Measurements from ENCODE around the gene TGFBR3L. TPM values are rescaled to one million over a fixed set of nuclear protein-coding genes. Genes with fewer than 3 reads are reported as not detected.

The TGFBR3L gene
- total RNA-seq, 2 experiments from 2014 or later: 0.13 to 0.61 TPM

DNA sequence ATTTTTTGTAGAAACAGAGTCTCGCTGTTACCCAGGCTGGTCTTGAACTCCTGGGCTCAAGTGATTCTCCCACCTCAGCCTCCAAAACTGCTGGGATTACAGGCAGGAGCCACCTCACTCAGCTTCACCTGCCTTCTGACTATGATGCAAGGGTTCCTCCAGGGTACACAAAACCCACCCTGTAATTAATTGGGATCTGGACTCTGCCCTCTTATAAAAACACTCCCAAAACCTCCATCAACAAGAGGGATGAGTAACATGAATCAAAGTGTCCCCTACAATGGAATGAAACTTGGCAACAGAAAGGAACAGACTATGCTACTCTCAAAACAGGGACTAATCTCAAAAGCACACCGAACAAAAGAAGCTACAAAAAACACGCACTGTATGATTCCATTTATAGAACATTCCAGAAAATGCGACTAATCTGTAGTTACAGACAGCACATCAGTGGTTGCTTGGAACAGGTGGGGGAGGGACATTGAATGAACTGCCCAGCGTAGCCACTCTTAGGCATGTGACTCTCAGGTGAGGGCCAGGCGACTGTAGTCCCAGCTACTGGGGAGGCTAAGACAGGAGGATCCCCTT, 37.3 kb upstream of the TGFBR3L start:
- Histone ChIP-seq H3K4me1 (ENCODE audit: insufficient read depth, low read length, poor library complexity, severe bottlenecking) (peaks cover 2% of the 10 kb centered on the region), H3K9me3 (ENCODE audit: low read length) (no peaks in the 10 kb centered on the region), H3K4me3 (ENCODE audit: low read depth, low read length, poor library complexity, severe bottlenecking) (no peak overlapping the region), H2AFZ (ENCODE audit: low read length) (no peak overlapping the region), H3K9me2 (ENCODE audit: insufficient read depth, low read length) (no peaks in the 10 kb centered on the region), H3K79me2 (ENCODE audit: insufficient read depth, low read depth, low read length) (no peaks in the 10 kb centered on the region), H3K27ac (ENCODE audit: low read depth, low read length, poor library complexity, severe bottlenecking) (no peak overlapping the region), H4K20me1 (ENCODE audit: insufficient read depth, low read length) (no peaks in the 10 kb centered on the region), H3K4me2 (ENCODE audit: low read length) (no peak overlapping the region), H3K36me3 (ENCODE audit: insufficient read depth, low read length) (no peaks in the 10 kb centered on the region)
- intact Hi-C loops (cut with micrococcal nuclease; ENCODE audit: unreplicated experiment): no loop called here
- no TSS peak for BruUV-seq (replicated peaks)
- TF ChIP-seq, protein P1, sequence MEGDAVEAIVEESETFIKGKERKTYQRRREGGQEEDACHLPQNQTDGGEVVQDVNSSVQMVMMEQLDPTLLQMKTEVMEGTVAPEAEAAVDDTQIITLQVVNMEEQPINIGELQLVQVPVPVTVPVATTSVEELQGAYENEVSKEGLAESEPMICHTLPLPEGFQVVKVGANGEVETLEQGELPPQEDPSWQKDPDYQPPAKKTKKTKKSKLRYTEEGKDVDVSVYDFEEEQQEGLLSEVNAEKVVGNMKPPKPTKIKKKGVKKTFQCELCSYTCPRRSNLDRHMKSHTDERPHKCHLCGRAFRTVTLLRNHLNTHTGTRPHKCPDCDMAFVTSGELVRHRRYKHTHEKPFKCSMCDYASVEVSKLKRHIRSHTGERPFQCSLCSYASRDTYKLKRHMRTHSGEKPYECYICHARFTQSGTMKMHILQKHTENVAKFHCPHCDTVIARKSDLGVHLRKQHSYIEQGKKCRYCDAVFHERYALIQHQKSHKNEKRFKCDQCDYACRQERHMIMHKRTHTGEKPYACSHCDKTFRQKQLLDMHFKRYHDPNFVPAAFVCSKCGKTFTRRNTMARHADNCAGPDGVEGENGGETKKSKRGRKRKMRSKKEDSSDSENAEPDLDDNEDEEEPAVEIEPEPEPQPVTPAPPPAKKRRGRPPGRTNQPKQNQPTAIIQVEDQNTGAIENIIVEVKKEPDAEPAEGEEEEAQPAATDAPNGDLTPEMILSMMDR (conservative IDR thresholded peaks at IDR 0.05; ENCODE audit: low read length): no peak
- TF ChIP-seq EZH2phosphoT487 (IDR thresholded peaks at IDR 0.05; ENCODE audit: borderline replicate concordance, low read depth, low read length): no peak
- CTCF ChIA-PET (ENCODE audit: unreplicated experiment): no interaction called here
- POLR2A ChIA-PET: no interaction called here
- DNase-seq (ENCODE audit: low spot score): no peak

DNA sequence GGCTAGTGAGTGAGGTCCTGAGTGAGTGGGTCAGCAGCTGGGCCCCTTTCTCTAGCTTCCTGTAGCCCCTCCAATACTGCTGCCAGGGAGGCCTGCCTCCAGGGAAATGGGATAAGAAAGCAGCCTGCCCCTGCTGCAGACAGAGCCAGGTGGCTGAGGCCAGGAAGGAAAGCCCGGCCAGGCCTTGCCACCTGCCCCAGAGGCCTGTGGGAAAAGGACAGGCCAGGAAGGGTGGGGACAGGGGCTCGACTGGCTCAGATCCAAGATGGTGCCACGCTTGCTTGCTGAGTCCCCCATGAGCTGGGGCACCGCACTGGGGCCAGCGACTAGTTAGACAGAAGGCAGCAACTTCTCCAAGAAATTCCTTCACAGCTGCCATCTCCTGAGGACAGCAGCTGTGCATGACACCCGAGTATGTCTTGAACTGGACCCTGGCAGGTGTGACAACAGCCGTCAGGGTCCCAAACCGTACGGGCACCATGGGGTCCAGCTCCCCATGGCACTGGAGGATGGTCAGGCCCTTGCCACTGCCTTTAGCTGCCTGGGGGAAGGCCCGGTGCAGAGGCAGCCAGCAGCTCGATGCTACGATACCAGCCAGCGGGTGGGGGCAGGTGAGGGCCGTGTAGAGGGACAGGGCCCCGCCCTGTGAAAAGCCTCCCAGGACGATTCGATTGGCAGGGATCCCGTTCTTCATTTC, 35.4 kb upstream of the TGFBR3L start:
- Histone ChIP-seq H4K20me1 (ENCODE audit: insufficient read depth, low read length) (no peaks in the 10 kb centered on the region), H3K9me2 (ENCODE audit: insufficient read depth, low read length) (no peaks in the 10 kb centered on the region), H3K4me1 (ENCODE audit: insufficient read depth, low read length, poor library complexity, severe bottlenecking) (no peaks in the 10 kb centered on the region), H3K27ac (ENCODE audit: low read depth, low read length, poor library complexity, severe bottlenecking) (no peak overlapping the region), H3K79me2 (ENCODE audit: insufficient read depth, low read depth, low read length) (no peaks in the 10 kb centered on the region), H2AFZ (ENCODE audit: low read length) (no peak overlapping the region), H3K4me2 (ENCODE audit: low read length) (no peak overlapping the region), H3K36me3 (ENCODE audit: insufficient read depth, low read length) (no peaks in the 10 kb centered on the region), H3K9me3 (ENCODE audit: low read length) (no peaks in the 10 kb centered on the region), H3K4me3 (ENCODE audit: low read depth, low read length, poor library complexity, severe bottlenecking) (no peak overlapping the region)
- BruUV-seq (replicated peaks): no TSS peak
- CTCF ChIA-PET (ENCODE audit: unreplicated experiment): no interaction called here
- DNase-seq (ENCODE audit: low spot score): no peak
- POLR2A ChIA-PET: no interaction called here
- intact Hi-C loops (cut with micrococcal nuclease; ENCODE audit: unreplicated experiment): no loop called here
- TF ChIP-seq, protein P1 (conservative IDR thresholded peaks at IDR 0.05; ENCODE audit: low read length): no peak
- TF ChIP-seq EZH2phosphoT487 (IDR thresholded peaks at IDR 0.05; ENCODE audit: borderline replicate concordance, low read depth, low read length): no peak

DNA sequence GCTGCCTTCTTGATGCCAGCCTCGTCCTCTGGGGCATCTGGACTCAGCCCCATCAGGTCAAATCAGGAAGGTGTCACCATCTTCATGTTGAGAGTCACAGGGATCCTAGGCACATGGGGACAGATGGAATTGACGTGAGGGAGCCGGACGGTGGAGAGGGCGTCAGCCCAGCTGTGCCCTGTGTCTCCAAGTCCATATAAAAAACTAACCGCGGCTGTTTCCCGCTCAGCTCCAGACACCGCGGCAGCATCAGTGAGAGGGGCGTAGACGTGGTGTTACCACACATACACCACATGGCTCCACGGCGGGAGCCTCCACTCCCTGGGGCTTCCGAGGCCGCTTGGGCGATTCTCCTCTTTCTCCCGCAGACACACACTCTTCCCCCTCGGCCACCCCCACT, 34.8 kb upstream of the TGFBR3L start:
- ChIA-PET POLR2A (no interaction called here), CTCF (ENCODE audit: unreplicated experiment) (no interaction called here)
- H3K4me2 ChIP-seq (ENCODE audit: low read length): no peak overlapping the region
- H3K4me1 ChIP-seq (ENCODE audit: insufficient read depth, low read length, poor library complexity, severe bottlenecking): no peaks in the 10 kb centered on the region
- no peaks in the 10 kb centered on the region for H3K9me3 ChIP-seq (ENCODE audit: low read length)
- intact Hi-C loops (cut with micrococcal nuclease; ENCODE audit: unreplicated experiment): no loop called here
- no peak overlapping the region for H3K27ac ChIP-seq (ENCODE audit: low read depth, low read length, poor library complexity, severe bottlenecking)
- H3K36me3 ChIP-seq (ENCODE audit: insufficient read depth, low read length): no peaks in the 10 kb centered on the region
- no peak overlapping the region for H3K4me3 ChIP-seq (ENCODE audit: low read depth, low read length, poor library complexity, severe bottlenecking)
- no TSS peak for BruUV-seq (replicated peaks)
- H3K9me2 ChIP-seq (ENCODE audit: insufficient read depth, low read length): no peaks in the 10 kb centered on the region
- no peak for TF ChIP-seq EZH2phosphoT487 (IDR thresholded peaks at IDR 0.05; ENCODE audit: borderline replicate concordance, low read depth, low read length)
- TF ChIP-seq, protein P1 (conservative IDR thresholded peaks at IDR 0.05; ENCODE audit: low read length): no peak
- H3K79me2 ChIP-seq (ENCODE audit: insufficient read depth, low read depth, low read length): no peaks in the 10 kb centered on the region
- DNase-seq (ENCODE audit: low spot score): no peak
- no peaks in the 10 kb centered on the region for H4K20me1 ChIP-seq (ENCODE audit: insufficient read depth, low read length)
- no peak overlapping the region for H2AFZ ChIP-seq (ENCODE audit: low read length)

Data from OCI-LY7 (cell line).